Lower lobe of right lung (tissue), 2 donors: ENCODE data around the gene RABGEF1. TPM values are rescaled to one million over a fixed set of nuclear protein-coding genes. Genes with fewer than 3 reads are reported as not detected.
"Not testable (repeated sequence)": the region's sequence is repeated elsewhere in the genome, so short reads cannot be mapped to it uniquely, and the experiment has no call there.

ENCODE experiments used
- ATAC-seq, 2 donors: fragments of 200-7000 bp; cut with Tn5 transposase; one replicate each; pipeline ENCODE4 v1.9.1; 2020 to 2022; ENCODE audit warnings: mild to moderate bottlenecking in 2 of 2, moderate library complexity in 2 of 2
- DNase-seq: peaks from one replicate; pipeline ENCODE4 v3.0.0-alpha.2; 2020
- H3K27ac ChIP-seq: fragments of 200-600 bp; one replicate; pipeline ENCODE4 v1.8.0; 2022
- H3K27me3 ChIP-seq: fragments of 200-600 bp; one replicate; pipeline ENCODE4 v1.8.0; 2022; ENCODE audit warnings: low read depth
- H3K36me3 ChIP-seq: fragments of 200-600 bp; one replicate; pipeline ENCODE4 v1.8.0; 2022; ENCODE audit warnings: mild to moderate bottlenecking
- H3K4me1 ChIP-seq: fragments of 200-600 bp; one replicate; pipeline ENCODE4 v1.8.0; 2022
- H3K4me3 ChIP-seq: fragments of 200-600 bp; one replicate; pipeline ENCODE4 v1.8.0; 2022; ENCODE audit warnings: mild to moderate bottlenecking
- H3K9me3 ChIP-seq: fragments of 200-600 bp; one replicate; pipeline ENCODE4 v1.8.0; 2022
- CTCF ChIP-seq: fragments of 200-600 bp; IDR thresholded peaks from one replicate; pipeline ENCODE4 v1.8.0; 2022; ENCODE audit warnings: antibody characterized with exemption, mild to moderate bottlenecking
- intact Hi-C: fragments of 100-400 bp; cut with DNase I; formaldehyde crosslinking; loops from one replicate; pipeline ENCODE4 v1.11.0; 2022
- long read RNA-seq: library from polyadenylated mRNA; unstranded; transcript quantifications from one replicate; pipeline ENCODE4 v2.0.0, GENCODE V29; 2021
- total RNA-seq: library from RNA; stranded (reverse); fragmentation: NEBNext Ultra II Directional; extraction: Animal tissue kit (Norgen Biotek cat#: 25700); gene quantifications from one replicate; pipeline ENCODE4 v1.2.1, GENCODE V29; 2021
- donor health status: DM: no; HTN: yes; CAD: no; lungs with severe emphysema.

Gene RABGEF1
- total RNA-seq, result 24.1 TPM
- long read RNA-seq, transcript RABGEF1-201 (9 exons, 3,733 nt), result major isoform, 8 of 41 reads
- long read RNA-seq, partial matches to known transcripts, result 1 of 41 reads
- long read RNA-seq, other reads (novel, unspliced or antisense), result 29 of 41 reads

- Histone ChIP-seq H3K27ac (peak within 1 kb of the TSS; percentile 99), H3K36me3 (peaks cover 6% of the 10 kb centered on the region), H3K4me3 (peak within 1 kb of the TSS; percentile 95), H3K27me3 (no peaks in the 10 kb centered on the region), H3K9me3 (peaks cover 5% of the 10 kb centered on the region), H3K4me1 (peaks cover 32% of the 10 kb centered on the region)
- peak; percentile 98 for ATAC-seq
- DNase-seq, result peak; percentile 99
- no peak for TF ChIP-seq CTCF
- intact Hi-C loops, result no loop called here
These were observed at the start of gene RABGEF1 for GRCh38 chr7:66740302-66740979. Gene RABGEF1 (plus strand): TSS chr7:66740733. CDS start chr7:66771900, 31,167 bp downstream.

- DNase-seq (no peak), ATAC-seq (no peak)
- H3K27me3 ChIP-seq, result no peaks in the 10 kb centered on the region
- intact Hi-C loops, result no loop called here
- no peaks in the 10 kb centered on the region for H3K9me3 ChIP-seq
- no peak for TF ChIP-seq CTCF
- H3K36me3 ChIP-seq, result peaks cover 12% of the 10 kb centered on the region
- H3K4me3 ChIP-seq, result no peak overlapping the region
- H3K27ac ChIP-seq, result no peak overlapping the region
- no peaks in the 10 kb centered on the region for H3K4me1 ChIP-seq
These were observed 47.2 kb upstream of the RABGEF1 start for GRCh38 chr7:66693331-66693730.

DNA sequence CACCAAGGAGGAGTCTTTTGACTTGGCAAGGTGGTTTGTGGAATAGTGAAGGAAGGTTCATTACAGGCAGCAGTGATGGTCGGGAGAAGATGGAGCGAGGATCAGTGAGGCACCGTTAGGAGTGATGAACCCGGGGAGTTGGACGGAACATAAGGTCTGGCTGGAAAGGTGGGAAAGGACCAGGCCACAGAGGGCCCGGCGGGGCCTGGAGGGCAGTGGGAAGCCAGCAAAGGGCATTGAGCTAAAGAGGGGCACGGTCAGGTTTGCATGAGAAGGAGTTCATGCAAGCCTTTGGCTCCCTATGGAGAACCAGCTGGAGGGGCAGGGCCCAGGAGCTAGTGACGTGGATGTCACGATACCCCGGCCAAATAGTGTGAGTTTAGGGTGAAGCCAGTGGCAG, 46.2 kb upstream of the RABGEF1 start:
- no peak for TF ChIP-seq CTCF
- intact Hi-C loops, result no loop called here
- no peaks in the 10 kb centered on the region for H3K9me3 ChIP-seq
- no peak overlapping the region for H3K4me3 ChIP-seq
- no peak overlapping the region for H3K27ac ChIP-seq
- H3K4me1 ChIP-seq, result no peaks in the 10 kb centered on the region
- H3K27me3 ChIP-seq, result no peaks in the 10 kb centered on the region
- DNase-seq (no peak), ATAC-seq (no peak)
- peaks cover 12% of the 10 kb centered on the region for H3K36me3 ChIP-seq

- H3K9me3 ChIP-seq, H3K27me3 ChIP-seq, H3K4me1 ChIP-seq, ATAC-seq, intact Hi-C loops, DNase-seq, H3K4me3 ChIP-seq, H3K27ac ChIP-seq: not testable (repeated sequence)
- peaks cover 12% of the 10 kb centered on the region for H3K36me3 ChIP-seq
These were observed 45.1 kb upstream of the RABGEF1 start for GRCh38 chr7:66695417-66695816.

- DNase-seq, H3K4me3 ChIP-seq, H3K9me3 ChIP-seq, intact Hi-C loops, H3K27ac ChIP-seq, ATAC-seq, H3K27me3 ChIP-seq, H3K4me1 ChIP-seq: not testable (repeated sequence)
- H3K36me3 ChIP-seq, result peaks cover 12% of the 10 kb centered on the region
These were observed 44.4 kb upstream of the RABGEF1 start for GRCh38 chr7:66696134-66696533.

- H3K27me3 ChIP-seq, result no peaks in the 10 kb centered on the region
- no peak overlapping the region for H3K27ac ChIP-seq
- intact Hi-C loops, result no loop called here
- H3K9me3 ChIP-seq, result no peaks in the 10 kb centered on the region
- H3K36me3 ChIP-seq, result peaks cover 12% of the 10 kb centered on the region
- DNase-seq (no peak), ATAC-seq (no peak)
- H3K4me3 ChIP-seq, result no peak overlapping the region
- H3K4me1 ChIP-seq, result no peaks in the 10 kb centered on the region
- TF ChIP-seq CTCF, result no peak
These were observed 43.8 kb upstream of the RABGEF1 start for GRCh38 chr7:66696774-66697191.
